HG03064 (cell line): Measurements from ENCODE around the gene SCGB1C1.
"Not testable (repeated sequence)": the region's sequence is repeated elsewhere in the genome, so short reads cannot be mapped to it uniquely, and the experiment has no call there.

Source experiments
- ATAC-seq: cut with Tn5 transposase; IDR thresholded peaks from one replicate; pipeline ENCODE4 v1.9.1; 2021; ENCODE audit warnings: low read depth; ENCODE audit not compliant: unreplicated experiment

Gene SCGB1C1

GRCh38 chr11:192674-193128 is at the start of gene SCGB1C1:
TSS of gene SCGB1C1 (plus strand) at chr11:193078. CDS start at chr11:193100, 22 bp downstream.
- not testable (repeated sequence) for ATAC-seq

GRCh38 chr11:180242-180641 is 12.6 kb upstream of the SCGB1C1 start:
- not testable (repeated sequence) for ATAC-seq

- not testable (repeated sequence) for ATAC-seq
Measured at GRCh38 chr11:189200-189783, 3.6 kb upstream of the SCGB1C1 start.

GRCh38 chr11:189843-190311 is 3.0 kb upstream of the SCGB1C1 start:
- ATAC-seq: not testable (repeated sequence)

GRCh38 chr11:190546-190945 is 2.3 kb upstream of the SCGB1C1 start:
- ATAC-seq: not testable (repeated sequence)

GRCh38 chr11:191490-192478 is 1.1 kb upstream of the SCGB1C1 start:
- not testable (repeated sequence) for ATAC-seq

DNA sequence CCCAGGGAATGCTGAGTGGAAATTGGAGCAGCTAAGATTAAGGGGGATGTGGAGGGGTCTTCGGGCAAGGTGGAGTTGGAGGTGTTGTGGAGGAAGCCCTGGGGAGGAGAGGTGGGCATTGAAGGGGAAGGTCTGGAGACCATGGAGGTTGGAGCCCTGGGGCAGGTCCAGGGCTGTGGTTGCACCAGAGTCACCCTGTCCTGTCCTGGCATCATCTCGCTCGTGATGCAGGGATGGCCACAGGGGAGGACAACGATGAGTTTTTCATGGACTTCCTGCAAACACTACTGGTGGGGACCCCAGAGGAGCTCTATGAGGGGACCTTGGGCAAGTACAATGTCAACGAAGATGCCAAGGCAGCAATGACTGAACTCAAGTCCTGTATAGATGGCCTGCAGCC is 603 bp downstream of the SCGB1C1 start:
- not testable (repeated sequence) for ATAC-seq

- ATAC-seq: no peak
Measured at GRCh38 chr11:196786-197731, 4.2 kb downstream of the SCGB1C1 start.

- no peak for ATAC-seq
Measured at GRCh38 chr11:197741-198235, 4.9 kb downstream of the SCGB1C1 start.

GRCh38 chr11:198236-198806 is 5.4 kb downstream of the SCGB1C1 start:
- no peak for ATAC-seq

- no peak for ATAC-seq
Measured at GRCh38 chr11:199004-199581, 6.2 kb downstream of the SCGB1C1 start.

- no peak for ATAC-seq
Measured at GRCh38 chr11:199782-200181, 6.9 kb downstream of the SCGB1C1 start.

DNA sequence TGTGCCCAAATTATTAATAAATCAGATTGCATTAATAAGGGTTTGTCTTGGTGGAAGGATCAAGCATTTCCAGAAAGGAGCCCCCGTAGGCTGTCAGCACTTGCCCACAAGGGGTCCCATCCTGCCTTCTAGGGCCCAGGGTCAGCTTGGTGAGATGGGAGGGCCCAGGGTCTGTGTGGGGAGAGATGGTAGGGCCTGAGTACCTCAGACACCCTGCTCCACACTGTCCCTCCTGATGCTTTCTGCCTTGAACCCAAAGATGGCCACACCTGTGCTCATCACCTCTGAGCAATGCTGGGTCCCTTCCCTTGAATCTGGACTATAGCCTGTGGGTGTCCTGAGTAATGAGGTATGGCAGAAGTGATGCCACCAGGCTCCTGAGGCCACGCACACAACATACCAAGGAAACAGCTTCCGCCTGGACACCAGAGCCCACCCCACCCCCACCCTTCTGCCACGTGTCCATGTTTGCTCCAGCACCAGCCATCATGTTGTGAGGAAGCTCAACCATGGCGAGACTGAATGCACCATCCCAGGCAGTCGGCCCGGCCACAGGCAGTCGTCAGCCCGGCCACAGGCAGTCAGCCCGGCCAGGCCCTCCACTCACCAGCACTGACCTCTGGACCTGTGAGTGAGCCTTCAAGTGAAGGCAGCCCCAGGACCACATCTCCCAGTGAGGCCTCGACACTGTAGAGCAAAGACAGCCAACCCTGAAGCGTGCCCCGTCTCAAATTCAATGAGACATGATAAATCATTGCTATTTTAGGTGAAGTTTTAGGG is 7.5 kb downstream of the SCGB1C1 start:
- ATAC-seq: no peak

DNA sequence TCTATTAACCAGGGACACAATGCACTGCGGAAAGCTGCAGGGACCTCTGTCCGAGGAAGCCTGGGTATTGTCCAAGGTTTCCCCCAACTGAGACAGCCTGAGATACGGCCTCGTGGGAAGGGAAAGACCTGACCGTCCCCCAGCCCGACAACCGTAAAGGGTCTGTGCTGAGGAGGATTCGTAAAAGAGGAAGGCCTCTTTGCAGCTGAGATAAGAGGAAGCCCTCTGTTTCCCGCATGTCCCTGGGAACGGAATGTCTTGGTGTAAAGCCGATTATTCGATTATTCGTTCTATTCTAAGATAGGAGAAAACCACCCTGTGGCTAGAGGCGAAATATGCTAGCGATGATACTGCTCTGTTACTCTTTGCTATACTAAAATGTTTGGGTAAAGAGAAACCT is 9.1 kb downstream of the SCGB1C1 start:
- ATAC-seq: no peak

DNA sequence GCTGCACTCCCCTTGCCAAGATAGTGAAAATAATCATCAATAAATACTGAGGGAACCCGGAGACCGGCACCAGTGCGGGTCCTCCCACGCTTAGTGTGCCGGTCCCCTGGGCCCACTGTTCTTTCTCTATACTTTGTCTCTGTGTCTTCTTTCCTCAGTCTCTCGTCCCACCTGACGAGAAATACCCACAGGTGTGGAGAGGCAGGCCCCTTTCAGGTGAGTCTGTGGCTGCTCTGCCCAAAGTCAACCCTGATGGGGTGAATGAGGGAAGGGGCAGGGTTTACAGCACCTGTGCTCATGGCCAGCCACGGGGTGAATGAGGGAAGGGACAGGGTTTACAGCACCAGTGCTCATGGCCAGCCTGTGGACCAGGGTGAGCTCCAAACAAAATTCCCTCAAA is 9.6 kb downstream of the SCGB1C1 start:
- no peak for ATAC-seq

- ATAC-seq: no peak
Measured at GRCh38 chr11:203056-203944, 10.4 kb downstream of the SCGB1C1 start.

DNA sequence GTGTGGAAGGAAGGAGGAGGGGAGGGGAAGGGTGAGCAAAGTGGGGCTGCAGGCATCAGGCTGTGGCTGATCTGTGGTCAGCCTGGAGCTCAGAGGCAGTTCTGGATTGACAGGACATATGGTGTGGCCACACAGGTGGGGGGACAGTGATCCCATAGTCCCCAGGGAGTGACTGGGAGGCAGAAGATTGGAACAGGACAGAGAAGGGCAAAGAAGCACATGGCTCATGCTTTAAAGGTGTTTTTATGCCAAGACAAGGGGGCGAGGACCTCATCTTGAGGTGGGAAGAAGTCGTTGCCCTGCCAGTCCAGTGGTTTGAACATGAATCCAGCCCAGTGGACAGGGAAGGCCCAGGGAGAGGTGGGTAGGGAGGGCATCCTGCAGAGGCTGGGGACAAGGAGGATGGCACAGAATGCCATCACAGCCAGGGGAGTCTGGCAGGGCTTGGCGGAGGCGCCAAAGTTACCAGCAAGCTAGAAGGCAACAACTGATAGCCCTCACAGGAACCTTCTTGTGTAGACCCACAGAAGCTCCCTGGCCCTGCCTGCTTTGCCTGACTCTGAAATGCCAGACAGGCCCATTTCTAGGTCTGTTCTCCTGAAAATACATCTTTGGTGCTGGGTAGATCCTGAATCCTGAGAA is 11.2 kb downstream of the SCGB1C1 start:
- no peak for ATAC-seq
